Stimulated activated CD4-positive, alpha-beta T cell treated with anti-CD3 and anti-CD28 coated beads, Interleukin-4, amount 100 ng/mL, for 1 hour (primary cell): Measurements from ENCODE around the gene TP53RK.
"Not testable (repeated sequence)": the region's sequence is repeated elsewhere in the genome, so short reads cannot be mapped to it uniquely, and the experiment has no call there.

ENCODE experiments used
- DNase-seq: peaks from one replicate; pipeline ENCODE4 v3.0.0-alpha.2; 2020

TP53RK gene

DNA sequence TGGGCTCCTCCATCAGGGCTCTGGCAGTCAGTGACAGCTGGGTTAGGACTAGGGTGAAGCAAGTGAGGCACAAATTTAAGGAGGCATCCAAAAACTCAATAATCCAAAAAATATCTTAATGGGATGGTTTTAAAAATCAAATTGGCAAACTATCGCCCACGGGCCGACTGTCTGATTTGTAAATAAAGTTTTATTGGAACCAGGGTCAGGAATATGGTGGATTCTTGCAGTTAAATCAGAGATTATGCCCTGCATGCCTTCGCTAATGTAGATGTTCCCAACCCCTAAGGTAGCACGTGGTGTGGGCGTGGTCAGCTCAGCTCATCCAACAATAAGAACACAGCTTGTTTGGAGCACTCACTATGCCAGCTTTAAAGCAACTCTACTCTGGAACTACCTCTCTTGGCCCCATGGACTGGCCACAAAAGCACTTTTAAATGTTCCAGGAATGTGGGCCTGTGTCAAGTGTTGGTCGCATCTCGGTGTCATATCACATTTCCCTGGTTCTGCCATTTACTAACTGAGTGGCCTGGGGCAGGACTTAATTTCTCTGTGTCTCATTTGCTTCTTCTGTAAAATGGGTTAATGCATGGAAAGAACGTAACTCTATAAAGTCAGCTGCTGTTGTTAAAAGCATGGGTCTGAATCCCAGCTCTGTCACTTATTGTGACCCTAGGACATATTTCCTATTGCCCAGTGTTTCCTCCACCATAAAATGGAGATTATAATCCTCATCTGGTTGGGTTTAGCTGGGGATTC is 7.0 kb downstream of the TP53RK start:
- no peak for DNase-seq

DNA sequence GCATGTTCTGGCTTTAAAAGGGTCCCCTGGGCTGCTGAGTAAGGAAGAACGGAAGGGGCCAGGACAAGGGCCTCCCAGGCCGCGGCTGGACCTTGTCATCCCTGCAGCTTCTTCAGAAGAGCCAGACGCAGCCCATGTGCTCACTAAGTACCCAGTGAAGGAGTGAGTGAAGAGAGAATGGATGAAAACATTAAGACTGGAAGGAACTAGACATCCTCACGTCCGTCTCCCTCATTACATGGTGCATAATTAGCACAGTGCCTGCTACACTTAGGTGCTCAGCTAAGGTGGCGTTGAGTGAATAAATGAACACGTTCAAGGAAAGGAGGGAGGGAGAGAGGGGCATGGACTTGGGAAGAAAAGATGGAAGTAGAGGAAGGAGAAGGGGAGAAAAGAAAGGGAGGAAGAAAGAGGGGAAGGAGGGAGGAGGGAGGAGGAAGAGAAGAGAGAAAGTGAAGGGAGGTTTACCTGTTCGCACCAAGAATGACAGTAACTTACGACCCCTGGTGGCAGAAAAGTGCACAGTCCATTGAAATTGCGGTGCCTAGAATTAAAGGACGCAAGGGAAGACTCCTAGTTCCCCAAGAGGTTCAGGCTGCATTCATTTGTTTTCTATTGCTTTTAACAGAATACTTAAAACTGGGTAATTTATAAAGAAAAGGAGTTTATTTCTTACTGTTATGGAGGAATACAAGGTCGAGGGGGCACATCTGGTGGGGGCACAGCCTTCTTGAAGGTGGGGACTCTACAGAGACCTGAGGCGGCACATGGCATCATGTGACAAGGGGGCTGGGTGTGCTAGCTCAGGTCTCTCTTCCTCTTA is 8.0 kb downstream of the TP53RK start:
- DNase-seq: peak; percentile 66

DNA sequence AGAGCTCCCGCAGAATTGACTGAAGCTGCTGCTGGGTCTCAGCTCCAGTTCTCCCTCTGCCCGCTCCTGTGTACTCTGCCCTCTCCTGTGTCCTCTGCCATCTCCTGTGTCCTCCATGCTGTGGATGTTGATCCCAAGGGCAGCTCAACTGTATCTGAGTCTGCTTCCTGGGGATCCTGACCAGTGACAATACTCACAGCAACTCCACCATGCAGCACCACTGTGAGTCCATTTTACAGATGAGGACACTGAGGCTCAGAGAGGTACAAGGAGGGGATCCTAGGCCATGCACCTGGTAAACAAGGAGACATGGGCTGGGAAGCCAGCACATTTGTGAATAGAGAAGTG is 8.6 kb downstream of the TP53RK start:
- DNase-seq: no peak

DNA sequence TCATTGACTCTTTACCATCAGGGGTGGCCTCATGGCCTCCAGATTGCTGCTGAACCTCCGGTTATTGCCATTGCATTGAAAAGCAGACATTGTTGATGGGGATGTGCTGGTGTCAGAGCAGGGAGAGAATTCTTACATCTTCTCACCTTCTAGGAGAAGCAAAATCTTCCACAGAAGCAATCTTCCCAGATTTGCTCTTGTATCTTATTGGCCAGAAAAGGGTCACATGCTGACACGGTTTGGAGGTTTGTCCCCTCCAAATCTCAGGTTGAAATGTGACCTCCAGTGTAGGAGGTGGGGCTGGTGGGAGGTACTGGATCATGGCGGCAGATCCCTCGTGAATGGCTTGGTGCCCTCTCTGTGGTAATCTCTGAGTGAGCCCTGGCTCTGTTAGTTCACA is 10.7 kb downstream of the TP53RK start:
- DNase-seq: no peak

DNA sequence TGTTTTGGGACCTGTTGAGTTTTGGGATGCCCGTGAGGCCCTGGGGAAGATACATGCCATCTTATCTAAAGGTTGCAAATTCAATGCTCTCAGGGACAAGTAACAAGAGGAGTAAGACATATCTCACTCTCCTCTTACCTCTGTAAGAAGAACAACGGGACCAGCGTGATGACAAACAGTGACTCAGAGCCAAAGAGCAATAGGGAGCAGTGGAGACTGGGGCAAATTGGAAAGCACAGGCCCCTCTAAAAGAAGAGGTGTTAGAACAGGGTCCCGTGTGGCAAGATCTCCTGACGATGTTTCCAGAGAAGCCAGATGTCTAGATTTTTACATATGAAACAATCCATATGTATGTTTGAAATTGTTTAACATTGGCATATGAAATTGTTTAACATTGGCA is 11.6 kb downstream of the TP53RK start:
- DNase-seq: no peak

DNA sequence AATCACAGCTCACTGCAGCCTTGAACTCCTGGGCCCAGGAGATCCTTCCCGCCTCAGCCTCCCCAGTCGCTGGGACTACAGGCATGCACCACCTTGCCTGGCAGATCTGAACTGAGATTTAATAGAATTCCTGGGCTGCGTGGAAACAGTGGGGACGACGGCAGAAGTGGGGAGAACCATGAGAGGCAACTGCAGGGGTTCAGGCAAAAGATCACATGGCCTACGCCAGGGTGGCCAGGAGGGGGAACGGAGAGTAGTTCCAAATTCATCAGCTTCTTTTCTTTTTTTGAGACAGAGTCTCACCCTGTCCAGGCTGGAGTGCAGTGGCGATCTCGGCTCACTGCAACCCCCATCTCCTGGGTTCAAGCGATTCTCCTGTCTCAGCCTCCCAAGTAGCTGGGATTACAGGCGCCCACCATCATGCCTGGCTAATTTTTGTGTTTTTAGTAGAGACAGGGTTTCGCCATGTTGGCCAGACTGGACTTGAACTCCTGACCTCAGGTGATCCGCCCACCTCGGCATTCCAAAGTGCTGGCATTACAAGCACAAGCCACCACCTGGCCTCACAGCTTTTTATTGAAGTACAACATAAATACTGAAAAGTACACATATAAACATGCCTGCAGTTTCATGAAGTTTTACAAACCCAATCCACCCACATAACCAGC is 12.5 kb downstream of the TP53RK start:
- DNase-seq: not testable (repeated sequence)

DNA sequence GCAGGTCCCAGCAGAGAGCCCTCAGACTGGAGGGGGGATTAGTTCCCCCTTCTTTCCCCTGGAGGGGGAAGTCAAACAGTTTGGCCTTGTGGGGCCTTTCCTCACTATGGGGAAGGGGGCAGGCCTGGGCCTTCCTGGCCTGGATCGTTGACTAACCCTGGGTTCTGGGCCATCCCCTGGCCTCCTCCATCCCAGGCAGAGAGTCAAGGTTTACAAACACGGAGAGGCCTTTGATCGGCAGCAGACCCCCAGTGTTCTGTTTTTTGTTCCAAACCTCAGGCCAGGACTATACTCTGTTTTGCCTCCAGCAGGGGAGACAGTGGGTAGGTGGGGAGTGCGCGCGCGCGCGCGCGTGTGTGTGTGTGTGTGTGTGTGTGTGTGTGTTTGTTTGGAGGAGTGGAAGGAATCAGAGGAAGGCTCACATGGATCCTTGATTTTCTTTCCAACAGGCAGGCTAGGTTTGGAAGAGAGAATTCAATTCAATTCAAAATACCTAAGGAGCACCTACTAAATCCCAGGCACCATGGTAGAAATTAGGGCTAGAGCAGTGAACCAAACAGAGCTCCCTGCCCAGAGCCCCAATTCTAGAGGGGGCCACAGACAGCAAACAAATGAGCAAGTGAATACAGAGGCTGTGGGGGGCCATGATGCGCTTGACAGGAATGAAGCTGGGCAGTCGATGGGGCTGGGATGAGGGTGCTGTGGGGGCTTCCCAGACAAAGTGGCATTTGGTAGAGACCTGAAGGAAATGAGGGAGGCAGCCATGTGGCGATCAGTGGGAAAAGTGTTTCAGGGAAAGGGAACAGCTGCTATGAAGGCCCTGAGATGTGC is 14.8 kb downstream of the TP53RK start:
- DNase-seq: no peak

DNA sequence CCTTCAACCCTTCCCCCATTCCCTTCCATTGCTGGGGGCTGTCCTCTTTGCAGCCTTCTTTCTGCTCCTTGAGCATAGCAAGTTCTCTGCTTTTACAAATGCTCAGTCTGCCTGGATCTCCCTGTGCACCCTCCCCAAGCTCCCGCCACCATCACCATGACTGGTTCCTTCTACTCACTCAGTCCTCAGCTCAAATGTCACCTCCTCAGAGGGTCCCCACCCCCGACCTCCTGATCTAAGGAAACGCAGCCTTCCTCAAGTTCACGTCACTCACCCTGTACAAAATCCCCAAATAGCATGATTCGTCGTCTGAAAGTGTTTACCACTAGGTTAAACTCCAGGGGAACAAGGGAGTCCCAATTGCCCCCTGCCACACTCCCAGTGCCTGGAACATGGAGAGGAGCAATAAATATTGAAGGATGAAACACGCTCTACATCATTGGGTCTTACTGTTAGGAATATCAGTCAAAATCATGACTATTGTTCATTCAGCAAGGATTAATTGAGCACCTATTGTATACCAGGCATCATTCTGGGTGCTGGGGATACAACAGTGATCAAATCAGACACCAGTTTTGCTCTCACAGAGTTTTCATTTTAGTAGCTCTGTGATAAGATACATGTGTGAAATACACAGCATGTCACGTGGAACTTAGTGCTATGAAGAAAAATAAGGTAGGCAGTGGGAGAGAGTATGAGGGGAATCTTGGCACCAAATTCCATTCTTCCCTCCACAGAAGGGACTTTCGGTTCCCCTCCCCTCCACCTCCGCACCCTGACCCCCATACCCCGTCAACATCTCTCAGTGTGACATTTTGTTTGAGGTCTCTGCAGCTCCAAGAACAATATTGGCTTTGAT is 15.6 kb downstream of the TP53RK start:
- DNase-seq: no peak

DNA sequence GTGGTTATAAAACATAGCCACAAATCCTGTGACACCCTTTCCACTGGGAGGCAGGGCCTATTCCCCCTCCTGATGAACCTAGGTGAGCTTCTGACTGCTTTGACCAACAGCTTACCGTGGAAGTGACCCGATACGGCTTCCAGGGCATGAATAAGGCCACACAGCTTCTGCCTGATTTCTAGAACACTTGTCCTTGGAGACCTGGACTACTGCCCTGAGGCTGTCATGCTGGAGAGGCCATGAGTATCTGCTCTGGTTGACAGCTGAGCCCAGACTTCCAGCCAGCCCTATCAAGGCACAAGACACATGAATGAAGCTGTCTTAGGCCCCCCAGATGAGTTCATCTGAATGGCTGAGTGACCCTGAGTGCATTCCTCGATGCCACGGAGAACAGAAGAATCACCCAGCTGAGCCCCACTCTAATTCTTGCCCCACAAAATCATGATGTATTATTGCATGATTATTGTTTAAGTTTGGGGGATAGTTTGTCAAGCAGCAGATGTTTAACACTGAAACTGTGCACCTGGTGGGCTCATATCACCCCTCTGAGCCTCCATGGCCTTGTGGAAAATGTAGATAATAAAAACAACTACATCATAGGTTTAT is 16.6 kb downstream of the TP53RK start:
- no peak for DNase-seq

DNA sequence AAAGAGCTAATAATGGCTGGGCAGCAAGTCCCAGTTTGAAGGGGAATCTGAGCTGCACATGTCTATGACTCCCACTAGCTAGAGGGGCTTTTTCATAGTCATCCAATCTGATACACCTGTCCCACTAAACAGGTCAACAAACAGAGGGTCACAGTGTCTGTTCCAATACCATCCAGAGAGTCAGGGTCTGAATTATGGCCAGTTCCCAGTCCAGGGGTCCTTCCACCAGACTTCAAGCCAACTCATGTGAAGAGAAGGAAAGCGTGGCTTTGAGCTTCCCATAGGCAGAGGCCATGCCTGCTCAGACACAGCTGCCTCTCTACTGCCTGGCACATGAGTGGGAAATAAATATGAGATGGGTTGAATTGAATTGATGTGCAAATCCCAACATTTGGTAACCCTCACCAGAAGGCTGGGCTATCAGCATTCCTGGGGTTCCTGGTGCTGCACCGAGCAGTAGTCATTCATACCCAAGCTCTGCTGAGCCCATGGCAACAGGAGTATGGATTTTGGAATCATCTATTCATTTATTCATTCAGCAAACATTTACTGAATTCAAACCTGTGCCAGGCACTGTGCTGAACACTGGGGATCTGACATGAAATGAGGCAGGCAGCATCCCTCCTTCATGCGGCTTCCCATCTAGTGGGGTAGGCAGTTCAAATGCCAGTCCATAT is 17.2 kb downstream of the TP53RK start:
- DNase-seq: no peak

DNA sequence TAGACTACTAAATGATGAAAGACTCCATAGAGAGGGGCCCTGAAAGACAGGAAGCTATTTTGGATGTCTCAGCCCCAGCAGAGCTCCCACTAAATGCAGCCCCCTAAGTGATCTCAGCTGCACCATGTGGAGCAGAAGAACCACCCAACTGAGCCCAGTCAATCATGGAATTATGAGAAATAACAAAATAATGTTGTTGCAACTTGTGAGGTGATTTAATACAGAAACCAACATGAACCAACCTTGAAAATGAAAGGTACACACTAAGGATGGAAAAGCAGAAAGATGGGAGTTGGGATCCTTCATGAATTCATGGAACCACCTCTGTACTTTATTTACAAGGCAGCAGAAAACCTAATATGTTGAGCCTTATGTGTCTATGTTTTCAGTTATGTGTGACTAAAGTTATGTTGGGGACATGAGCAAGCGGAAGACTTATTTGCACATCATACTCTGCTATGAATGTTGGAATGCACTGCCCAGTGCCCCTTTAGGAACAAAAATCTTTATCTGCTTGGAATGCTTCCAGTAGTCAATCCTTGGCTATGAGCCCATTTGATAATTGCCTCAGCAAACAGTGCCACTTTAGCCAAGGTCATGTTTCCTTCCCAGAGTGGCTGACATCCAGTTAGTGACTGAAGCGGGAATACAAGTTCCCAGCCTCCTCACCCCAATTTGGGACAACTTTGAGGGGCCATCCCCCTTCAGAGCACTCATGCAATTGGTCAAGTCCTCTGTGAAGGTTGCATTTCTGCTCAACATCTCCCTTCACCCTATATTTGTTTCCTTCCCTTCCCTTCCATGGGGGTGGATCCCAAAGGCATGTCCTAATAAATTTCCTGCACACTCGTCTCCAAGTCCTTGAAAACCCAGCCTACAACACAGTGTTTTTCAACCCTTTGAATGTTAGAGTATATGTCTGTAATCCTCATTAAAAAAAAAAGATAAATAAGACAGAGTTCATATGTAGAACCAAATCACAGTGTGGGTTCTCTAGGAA is 18.4 kb downstream of the TP53RK start:
- no peak for DNase-seq

DNA sequence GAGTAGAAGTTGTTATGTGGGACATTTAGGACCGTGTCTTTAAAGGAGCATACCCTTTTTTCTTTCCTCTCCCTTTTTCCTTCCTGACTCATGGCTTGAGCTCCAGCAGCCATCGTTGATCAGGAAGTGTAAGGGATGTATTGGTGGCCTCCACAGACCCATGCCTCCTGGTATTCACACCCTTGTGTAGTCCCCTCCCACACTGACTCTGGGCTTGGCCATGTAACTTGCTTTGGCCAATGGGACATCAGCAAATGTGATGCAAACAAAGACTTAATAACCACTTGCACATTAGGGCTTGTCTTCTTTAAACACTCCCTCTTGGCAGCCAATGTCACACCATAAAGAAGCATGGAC is 19.0 kb downstream of the TP53RK start:
- DNase-seq: no peak

DNA sequence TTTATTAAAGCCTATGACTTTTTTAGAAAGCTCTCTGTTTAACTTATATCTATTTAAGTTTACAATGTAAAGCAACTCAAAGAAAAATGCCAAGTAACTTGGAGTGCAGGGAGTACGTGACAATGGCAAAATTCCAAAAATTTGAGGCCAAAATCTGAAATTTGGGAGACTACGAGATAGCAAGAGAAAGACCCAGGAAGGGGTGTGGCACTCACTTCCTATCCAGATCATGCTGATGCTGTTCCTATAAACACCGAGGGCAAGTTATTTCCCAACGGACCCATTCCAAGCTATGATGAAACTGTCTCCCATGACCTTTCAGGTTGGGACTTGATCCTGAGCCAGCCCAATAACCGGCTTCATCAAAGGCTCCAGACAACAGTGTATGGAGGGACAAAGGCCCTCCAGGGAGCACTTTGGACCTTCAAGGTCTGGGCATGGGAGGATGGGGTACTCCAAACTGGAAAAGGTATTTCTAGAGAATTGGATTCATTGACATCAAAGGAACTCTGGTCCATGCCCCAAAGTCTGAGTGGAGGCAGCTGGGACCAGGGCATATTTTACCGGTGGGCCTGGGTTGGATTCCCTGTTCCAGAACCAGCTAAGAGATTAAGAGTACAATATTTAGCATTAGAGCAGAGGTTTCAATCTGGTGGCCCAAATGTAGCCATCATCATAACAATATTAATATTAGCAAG is 22.3 kb downstream of the TP53RK start:
- no peak for DNase-seq

DNA sequence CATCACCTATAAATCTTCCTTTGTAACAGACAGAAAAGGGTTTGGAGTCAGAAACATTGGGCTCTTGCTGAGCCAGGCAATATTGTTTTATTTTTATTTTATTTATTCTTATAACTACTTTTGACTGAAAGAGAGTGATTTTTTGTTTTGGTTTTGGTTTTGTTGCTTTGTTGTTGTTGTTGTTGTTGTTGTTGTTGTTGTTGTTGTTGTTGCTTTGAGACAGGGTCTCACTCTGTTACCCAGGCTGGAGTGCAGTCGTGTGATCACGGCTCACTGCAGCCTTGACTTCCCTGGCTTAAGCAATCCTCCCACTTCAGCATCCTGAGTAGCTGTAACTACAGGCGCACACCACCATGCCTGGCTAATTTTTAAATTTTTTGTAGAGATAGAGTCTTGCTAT is 22.9 kb downstream of the TP53RK start:
- DNase-seq: no peak

DNA sequence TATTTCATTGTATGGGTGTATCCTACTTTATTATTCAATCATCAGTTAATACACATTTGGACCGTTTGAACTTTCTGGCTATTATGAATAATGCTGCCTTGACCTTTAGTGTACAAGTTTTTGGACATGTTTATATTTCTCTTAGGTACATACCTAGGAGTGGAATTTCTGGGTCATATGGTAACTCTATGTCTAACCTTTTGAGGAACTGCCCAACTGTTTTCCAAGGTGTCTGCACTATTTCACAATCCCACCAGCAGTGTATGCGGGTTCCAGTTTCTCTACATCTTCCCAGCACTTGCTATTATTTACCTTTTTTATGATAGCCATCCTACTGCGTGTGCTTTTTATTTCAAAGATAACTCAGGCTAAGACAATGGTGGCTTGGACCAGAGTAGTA is 23.6 kb downstream of the TP53RK start:
- no peak for DNase-seq

DNA sequence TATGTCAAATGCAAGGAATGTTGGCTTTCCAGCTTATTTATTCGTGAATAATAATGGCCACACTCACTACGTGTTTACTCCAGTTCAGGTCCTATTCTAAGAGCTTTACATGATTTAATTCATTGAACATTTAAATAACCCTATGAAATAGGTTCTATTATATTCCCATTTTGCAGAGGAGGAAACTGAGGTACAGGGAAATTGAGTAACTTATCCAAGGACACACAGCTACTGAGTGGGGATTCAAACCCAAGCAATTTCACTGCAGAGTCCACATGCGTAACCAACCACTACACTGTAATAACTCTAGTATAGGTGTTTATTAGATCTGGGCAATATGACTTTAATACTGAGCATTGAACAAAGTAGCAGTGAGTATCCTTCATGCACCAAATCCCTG is 25.7 kb downstream of the TP53RK start:
- DNase-seq: no peak

DNA sequence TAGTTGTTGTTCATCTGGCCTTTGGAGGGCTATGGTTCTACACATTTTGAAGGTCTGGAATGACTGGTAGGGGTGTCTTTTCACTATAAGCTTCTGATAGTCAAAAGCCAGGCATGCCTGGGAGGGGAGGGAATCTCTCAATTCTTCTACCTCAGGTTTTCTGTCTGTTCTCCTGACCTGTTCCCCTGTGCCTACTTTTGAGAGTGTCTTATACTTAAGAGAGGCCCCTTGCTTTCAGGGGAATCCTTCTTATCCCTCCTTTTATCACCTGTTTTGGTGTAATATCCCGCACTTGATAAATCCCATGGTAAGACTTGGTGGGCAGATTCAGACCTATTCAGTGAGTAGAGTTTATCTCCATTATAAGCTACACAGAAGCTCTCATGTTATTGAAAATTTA is 27.6 kb downstream of the TP53RK start:
- no peak for DNase-seq

DNA sequence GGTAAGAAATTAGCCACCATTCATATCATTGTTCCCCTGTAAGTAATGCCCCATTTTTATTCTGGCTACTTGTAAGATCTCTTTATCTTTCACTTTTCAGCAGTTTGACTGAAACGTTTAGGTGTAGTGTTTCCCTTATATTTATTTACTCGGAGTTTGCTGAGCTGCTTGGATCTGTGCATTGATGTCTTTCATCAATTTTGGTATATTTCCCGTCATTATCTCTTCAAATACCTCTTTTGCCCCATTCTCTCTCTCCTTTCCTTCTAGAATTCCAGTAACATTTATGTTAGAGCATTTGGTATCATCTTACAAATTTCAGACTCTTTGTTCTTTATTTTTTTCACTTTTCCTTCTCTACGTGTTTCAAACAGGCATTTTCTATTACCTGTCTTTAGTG is 28.8 kb downstream of the TP53RK start:
- DNase-seq: no peak

DNA sequence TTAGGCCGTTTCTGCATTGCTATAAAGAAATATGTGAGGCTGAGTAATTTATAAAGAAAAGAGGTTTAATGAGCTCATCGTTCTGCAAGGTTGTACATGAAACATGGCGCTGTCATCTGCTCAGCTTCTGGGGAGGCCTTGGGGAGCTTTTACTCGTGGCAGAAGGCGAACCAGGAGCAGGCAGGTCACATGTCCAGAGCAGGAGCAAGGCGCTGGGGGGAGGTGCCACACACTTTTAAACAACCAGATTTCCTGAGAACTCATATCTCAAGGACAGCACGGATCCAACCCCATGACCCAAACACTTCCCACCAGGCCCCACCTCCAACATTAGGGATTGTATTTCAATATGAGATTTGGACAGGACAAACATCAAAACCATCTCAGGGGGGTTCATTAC is 31.6 kb downstream of the TP53RK start:
- no peak for DNase-seq
